GM19023 (cell line): ENCODE data around the gene CST9.

Source experiments
- ATAC-seq: cut with Tn5 transposase; IDR thresholded peaks from one replicate; pipeline ENCODE4 v1.9.1; 2021; ENCODE audit warnings: mild to moderate bottlenecking, moderate library complexity; ENCODE audit not compliant: unreplicated experiment

The CST9 gene, protein sequence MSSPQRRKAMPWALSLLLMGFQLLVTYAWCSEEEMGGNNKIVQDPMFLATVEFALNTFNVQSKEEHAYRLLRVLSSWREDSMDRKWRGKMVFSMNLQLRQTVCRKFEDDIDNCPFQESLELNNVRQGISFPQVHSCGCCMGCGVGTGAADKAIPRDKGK

DNA sequence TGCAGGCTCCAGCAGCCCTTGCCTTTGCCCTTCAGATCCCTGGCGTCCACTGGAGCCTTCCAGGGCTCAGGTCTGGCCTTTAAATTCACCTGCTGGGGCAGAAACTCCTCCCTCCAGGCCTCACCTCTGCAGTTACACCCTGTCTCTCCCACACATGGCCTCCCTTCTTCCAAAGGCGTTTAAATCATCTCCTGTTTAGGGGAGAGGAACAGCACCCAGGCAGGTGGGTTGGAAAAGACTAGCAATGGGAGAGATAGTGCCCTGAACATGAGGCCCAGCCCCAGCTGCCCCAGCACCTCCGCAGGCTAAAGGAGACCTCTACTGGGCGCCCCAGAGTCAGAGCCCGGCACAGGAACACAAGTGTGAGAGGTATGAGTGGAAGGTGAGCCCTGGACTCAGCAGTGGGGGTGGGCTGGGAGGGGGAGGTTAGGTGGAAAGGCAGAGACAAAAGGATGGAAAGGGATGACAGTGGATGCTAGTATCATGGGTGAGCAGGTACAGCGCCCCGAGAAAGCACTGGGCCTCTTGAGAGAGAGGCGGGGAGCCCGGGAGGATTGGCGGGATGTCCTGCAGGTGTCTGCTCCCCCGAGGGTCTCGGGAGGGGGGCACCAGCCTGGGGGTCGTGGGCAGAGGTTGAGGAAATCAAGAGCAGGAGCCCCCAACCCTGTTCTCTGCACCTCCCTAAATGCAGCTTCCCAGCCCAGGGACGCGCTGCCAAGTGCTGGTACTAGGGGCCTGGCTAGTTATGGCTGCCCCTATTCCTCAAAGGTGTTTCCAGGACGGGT lies at the start of gene CST9:
Gene CST9 (minus strand): TSS at position 51 of the 785 bp plus-strand sequence. CDS start 53 bp downstream, outside the sequence.
- no peak for ATAC-seq

DNA sequence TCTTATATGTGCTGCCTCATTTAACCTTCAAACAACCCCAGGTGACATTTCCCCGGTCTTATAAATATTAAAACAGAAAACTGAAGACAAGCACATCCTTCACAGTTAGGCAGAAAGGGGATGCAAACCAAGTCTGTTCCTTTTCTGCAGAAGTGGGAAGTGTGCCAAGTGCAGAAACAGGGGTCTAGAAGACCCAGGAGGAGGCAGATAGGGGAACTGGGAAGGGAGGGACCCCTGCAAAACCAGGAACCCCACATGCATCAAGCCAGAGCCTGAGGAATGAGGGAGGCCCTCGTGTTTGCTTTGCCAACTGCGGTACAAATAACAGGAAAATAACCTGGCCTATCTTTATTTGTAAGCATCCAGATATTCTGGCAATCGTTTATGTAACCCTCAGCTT lies 49.0 kb upstream of the CST9 start:
- no peak for ATAC-seq

DNA sequence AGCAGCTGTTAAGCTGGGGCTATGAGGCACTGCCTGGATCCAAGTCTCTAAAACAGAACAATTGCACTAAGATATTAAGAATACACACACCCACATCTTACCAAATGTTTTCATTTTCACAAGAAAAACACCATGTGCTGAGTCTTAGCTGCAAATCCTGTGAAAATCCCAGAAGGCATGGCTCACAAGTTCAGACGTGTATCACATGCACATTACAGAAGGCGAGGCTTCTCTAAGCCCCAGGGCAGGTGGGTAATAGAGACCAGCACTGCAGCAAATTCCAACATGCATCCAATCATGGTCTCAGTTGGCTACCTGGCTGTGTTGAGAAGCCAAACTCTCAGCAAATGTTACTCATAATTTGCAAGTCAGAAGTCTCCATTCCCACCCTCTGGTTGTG lies 48.3 kb upstream of the CST9 start:
- no peak for ATAC-seq

DNA sequence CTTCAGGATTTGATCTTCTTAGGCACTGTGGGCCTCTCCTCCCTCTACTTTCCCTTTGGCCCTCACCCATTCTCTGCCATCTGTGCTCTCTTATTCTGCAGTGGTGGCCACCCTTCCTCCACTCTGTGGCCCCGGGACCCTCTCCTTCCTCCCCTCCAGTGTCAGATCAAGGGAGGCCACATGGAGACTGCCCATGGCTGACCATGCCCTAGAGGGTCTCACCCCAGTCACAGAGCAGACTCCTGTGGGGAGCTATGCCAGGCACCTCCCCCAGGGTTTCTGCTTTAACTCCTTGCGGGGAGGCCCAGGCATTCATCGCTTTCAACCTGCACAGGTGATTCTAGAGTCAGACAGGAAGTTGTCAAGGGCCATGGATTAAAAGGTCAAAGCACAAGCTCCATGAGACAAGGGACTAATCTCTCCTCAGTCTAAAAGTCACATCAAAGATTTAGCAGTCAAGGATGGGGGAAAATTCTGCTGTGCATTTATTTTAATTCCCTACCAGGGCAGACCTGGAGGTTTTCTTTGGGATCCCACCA lies 47.8 kb upstream of the CST9 start:
- ATAC-seq, result no peak

DNA sequence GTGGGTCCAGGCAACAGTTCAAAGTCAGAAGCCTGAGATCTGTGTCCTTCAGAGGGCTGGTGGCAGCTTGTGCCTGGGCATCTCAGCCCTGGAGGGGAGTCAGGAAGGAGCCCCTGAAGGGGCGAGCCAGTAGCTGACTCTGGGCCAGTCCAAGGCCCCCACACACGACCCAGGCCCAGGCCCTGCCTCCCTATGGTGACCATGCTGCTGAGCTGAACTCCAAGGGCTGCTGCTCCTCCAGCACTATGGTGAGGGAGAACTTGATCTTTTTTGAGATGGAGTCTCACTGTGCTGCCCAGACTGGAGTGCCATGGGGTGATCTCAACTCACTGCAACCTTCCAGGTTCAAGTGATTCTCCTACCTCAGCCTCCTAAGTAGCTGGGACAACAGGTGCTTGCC lies 47.2 kb upstream of the CST9 start:
- no peak for ATAC-seq

DNA sequence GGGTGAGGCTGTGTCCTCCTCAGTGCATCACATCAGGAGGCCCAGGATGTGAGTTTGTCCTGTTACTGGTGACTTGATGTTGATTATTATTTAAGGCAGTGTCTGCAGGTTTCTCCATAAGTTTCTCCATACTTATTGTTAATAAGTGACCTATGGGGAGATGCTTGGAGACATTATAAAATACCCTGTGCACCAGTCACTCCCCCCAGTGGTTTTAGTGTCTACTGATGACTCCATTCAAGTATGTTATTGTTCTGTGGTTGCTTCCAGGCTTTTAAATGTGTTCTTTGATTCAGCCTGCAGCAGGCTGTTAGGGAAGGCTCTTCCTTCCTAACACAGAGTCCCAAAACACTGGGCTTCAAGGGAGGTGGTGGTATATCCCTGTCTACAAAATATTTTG lies 46.7 kb upstream of the CST9 start:
- no peak for ATAC-seq

DNA sequence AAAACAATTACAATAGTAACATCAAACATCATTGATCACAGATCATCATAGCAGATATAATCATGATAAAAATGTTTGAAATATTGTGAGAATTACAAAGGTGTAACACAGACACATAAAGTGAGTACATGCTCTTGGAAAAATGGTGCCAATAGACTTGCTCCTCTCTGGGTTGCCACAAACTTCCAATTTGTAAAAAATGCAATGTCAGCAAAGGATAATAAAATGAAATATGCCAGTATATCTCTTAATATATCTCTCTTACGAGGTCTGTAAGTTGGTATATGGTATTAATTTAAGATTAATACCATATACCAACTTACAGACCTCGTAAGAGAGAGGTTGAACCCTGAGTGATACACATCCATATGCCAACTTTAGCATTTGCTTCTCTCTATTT lies 45.4 kb upstream of the CST9 start:
- ATAC-seq, result no peak

DNA sequence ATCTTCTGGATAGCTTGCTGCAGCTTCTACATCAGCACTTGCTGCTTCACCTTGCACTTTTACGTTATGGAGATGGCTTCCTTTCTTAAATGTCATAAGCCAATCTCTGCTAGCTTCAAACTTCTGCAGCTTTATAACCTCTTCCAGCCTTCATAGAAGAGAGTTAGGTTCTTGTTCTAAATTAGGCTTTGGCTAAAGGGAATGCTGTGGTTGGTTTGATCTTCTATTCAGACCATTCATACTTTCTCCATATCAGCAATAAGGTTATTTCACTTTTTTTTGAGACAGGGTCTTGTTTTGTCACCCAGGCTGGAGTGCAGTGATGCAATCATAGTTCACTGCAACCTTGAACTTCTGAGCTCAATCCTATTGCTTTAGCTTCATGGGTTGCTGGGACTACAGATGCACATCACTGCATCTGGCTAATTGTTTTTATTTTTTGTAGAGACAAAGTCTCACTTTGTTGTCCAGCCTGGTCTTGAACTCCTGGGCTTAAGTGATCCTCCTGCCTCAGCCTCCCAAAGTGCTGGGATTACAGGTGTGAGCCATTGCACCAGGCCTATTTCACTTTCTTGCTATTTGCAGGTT lies 44.2 kb upstream of the CST9 start:
- ATAC-seq, result no peak

DNA sequence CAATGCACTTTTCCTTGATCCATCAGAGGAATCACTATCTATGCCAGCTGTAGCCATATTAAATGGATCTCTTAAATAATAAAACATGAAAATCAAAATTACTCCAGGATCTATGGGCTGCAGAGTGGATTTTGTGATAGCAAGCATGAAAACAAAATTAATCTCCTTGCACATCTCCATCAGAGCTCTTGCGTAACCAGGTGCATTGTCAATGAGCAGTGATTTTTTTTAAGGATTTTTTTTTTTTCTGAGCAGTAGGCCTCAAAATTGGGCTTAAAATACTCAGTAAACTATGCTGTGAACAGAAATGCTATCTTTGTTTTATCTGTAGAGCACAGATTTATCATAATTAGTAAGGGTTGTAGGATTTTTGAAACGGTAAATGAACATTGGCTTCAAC lies 43.5 kb upstream of the CST9 start:
- ATAC-seq, result no peak

DNA sequence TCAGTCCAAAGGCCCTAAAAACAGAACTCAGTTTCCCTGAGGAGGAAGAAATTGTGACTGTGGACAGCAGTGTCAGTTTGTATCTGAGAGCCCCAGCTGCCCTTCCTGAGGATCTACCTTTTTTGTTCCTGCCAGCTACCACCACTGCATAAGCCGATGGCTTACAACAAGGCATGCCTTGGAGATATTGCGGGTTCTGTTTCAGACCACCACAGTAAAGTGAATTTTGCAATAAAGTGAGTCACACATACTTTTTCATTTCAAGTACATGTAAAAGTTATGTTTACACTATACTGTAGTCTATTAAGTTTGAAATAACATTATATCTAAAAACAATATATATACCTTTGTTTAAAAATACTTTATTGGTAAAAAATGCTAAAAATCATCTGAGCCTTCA lies 41.6 kb upstream of the CST9 start:
- no peak for ATAC-seq

DNA sequence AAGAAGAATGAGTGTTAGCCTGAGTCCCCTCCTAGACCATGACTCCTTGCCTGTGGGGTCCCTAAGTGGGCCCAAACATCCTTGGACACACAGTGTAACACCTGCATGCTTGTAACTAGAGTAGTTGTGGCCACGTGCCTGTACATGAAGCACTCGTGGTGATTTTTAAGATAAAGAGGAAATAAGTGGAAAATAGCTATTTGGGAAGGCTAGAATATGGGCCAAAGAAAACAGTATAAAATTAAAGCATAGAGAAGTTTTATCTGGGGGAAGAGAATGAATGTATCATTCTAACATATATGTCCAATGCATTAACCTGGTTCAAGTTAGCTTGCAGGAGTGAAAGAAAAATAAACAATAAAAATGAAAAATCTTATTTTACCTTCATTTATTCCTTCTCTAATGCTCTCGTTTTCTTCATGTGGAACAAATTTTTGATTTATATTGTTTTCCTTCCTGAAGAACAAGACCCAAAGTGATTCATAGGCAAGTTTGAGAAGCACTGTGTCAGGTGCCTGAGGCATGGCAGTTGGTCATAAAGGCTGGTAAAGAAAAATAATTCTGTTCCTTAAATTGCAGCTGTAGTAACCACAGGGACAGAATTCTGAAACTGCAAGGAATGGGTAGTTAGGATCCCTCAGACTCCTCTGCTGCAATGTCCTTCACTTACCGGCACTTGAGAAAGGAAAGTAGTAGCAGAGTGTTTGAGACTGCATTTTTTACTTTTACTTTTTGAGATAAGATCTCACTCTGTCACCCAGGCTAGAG lies 40.6 kb upstream of the CST9 start:
- no peak for ATAC-seq

DNA sequence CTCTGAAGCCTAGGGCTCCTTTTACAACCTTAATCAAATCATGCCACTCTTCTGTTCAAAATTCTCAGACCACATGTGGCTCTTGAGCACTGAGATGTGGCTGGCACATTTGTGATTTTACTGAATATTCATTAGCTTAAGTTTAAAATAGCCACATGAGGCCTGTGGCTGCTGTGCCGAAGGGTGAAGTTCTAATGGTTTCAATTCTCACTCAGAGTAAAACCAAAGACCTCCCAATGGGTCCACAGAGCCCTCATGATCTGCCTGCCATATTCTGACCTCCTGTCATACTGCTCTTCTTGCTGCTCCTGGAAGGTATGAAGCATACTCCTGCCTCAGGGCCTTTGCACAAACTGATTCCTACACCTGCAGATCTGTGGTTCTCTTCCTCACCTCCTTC lies 39.9 kb upstream of the CST9 start:
- no peak for ATAC-seq

DNA sequence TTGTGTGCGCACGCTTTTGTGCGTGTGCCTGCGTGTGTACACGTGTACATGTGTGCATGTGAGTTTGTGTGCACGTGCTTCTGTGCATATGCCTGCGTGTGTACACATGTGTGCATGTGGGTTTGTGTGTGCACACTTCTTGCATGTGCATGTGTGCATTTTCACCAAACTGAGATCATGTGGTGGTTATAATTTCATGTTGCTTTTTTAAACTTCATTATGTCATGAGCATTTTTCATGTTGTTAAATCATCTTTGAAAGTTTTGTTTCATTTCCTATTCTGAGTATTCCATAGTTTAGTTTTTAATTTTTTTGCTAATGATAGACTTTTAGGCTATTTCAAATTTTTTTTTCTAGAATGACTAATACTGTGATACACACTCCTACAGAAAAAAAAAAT lies 38.4 kb upstream of the CST9 start:
- no peak for ATAC-seq

DNA sequence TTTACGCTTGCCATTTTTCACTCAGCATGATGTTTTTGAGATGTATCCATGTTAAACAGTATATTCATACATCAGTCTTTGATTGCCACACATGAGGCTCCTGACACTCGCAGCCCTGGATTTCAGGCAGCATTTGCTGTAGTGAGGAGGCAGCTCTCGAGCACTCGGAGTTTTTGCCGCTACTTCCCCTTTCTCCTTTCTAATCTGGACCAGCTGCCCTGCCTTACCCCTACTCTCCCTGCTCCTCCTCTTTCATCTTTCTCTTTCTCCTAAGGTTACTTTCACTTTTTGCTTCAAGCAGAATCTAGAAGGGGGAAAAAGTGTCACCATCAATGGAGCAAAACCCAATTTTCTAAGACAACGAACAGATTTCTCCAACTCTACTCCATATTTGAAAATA lies 37.9 kb upstream of the CST9 start:
- no peak for ATAC-seq

DNA sequence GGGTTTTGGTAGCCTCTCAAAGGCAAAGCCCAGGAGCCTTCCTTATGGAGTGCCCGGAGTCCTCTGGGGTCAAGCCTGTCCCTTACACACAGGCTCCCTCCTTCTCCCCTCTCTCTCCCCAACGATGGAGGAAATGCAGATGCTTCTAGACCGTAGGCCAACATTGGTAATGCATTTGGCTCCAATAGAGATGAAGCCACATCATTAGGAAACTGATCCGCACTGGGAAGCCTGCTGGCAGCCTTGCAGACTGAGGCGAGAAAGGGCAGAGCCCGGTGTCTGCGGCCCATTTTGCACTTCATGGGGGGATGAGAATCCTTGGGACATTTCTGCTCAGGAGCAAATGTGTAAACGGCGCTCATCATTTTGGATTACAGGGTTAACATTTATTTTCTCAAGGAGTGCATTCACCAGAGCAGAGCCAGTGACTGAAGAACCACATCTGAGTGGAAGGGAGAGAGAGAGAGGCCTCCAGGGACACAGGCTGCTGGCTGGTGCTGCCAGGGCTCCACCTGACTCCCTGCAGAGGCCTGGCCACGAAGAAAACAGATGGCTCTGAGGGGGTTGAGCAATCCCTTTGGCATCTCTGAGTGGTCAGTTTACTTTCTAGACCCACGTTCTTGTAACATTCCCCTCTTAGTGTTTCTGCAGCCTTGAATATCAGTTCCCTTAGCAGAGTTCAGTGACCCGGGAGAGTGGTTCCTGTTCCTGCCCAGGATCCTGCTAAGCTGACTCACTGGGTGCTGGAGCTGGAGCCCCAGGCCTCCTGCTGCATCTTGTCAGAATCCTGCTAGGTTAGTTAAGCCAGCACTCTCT lies 36.4 kb upstream of the CST9 start:
- no peak for ATAC-seq

DNA sequence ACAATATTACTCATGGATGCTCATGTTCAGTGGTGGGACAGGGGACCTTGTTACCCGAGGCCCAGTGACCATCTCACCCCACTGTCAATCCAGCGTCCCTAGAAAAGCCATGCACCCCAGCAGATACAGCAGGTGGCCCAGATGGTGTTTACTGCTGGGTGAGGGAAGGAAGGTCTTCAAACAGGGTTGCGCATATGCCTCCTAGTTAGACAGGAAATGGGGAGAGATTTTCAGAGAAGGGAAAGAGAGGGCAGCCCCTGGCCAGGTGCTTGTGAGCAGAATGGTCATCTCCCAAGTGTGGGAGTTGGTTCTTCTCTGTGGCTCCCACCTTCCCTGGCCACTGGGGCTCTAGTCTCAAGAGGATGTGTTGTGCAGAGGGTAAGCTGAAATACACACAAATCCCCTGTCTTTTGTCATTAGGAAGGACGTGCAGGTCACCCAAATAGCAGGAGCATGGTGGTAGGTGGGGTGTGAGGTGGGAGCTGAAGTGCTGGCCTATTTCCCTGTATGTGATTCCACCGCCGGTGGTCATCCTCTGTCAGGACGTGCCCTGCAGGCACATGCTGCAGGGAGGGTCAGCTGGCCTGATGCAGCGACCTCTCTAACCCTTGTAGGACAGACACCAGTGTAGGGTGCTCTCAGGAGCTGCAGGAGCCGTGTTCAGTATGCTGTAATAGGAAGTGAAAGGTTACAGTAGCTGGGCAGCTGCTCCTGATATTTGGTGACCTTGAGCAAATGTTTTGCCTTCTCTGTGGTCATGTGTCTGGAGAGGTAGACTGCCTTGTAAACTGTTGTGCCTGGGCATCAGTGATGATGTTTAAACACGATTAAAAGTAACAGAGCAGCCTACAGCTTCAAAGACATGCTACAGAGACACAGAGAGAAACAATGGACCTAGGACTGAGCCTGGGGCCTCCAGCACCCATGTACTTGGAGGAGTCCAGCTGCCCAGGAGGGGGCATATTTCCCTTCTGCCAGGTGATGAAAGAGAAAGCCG lies 35.3 kb upstream of the CST9 start:
- no peak for ATAC-seq

DNA sequence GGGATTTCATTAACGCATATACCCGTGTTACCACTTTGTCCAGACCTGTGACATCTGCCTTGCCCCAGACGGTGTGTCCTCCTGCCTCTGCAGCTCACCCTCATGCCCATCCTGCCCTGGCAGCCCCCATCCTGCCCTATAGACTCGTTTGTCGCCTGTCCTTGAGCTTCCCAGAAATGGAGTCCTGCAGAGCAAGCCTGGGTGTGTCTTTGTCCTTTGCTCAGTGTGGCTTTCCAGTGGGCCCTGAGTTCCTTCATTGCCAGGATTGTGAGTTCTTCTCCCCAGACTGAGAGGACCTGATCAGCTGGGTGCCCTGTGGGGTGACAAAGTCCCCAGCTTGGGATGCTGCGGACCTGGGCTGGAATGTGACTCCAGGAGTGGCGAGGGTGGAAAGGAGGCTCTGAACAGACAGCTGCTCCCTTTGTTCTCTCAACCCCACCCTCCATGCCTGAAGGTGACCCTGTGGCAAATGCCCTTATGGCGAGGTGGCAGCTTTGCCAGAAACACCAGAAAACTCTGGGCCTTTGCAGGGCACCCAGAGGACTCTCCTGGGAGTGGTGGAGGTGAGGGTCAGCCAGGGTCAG lies 34.4 kb upstream of the CST9 start:
- no peak for ATAC-seq

DNA sequence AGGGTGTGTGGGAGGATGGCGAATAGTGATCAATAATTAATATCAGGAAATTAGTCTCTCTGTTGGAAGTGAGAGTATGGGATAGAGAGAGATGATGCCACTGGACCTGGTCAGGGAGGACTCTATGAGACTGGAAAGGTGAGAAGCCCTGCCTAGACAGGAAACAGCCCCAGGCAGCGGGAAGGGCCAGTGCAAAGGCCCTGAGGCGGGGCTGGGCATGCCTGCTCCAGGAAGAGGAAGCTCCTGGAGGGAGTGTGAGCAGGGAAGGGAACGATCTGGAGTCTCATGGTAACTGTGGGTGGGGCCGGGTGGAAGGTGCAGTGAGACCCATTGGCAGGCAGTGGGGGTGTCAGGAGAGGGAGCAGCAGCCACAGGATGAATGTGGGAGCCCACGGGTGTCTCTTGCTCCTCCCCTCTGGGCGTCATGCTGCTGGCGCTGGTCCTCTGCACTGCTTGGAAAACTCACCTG lies 33.8 kb upstream of the CST9 start:
- no peak for ATAC-seq

DNA sequence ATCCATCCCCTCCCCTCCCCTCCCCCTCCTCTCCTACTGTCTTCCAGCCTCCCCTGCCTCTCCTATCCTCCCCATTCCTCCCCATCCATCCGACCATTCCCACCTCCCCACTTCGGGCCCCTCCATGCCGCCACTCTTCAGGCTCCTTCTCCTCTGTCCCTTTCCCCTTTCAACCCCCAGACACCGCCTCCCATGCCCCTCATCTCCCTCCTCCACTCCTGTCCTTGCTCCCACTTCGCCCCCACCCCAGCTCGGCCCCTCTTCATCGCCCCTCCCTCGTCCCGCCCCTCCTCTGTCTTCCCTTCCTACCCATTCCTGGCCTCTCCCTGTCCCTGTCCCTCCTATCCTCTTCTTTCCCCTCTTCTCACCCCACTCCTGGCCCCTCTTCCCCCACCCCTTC lies 32.6 kb upstream of the CST9 start:
- ATAC-seq, result no peak
